EL (cell line): Measurements from ENCODE around the gene GOLT1A.

Experiments
- DNase-seq: peaks from one replicate; pipeline ENCODE4 v3.0.0-alpha.2; 2016

Gene GOLT1A, protein sequence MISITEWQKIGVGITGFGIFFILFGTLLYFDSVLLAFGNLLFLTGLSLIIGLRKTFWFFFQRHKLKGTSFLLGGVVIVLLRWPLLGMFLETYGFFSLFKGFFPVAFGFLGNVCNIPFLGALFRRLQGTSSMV

DNA sequence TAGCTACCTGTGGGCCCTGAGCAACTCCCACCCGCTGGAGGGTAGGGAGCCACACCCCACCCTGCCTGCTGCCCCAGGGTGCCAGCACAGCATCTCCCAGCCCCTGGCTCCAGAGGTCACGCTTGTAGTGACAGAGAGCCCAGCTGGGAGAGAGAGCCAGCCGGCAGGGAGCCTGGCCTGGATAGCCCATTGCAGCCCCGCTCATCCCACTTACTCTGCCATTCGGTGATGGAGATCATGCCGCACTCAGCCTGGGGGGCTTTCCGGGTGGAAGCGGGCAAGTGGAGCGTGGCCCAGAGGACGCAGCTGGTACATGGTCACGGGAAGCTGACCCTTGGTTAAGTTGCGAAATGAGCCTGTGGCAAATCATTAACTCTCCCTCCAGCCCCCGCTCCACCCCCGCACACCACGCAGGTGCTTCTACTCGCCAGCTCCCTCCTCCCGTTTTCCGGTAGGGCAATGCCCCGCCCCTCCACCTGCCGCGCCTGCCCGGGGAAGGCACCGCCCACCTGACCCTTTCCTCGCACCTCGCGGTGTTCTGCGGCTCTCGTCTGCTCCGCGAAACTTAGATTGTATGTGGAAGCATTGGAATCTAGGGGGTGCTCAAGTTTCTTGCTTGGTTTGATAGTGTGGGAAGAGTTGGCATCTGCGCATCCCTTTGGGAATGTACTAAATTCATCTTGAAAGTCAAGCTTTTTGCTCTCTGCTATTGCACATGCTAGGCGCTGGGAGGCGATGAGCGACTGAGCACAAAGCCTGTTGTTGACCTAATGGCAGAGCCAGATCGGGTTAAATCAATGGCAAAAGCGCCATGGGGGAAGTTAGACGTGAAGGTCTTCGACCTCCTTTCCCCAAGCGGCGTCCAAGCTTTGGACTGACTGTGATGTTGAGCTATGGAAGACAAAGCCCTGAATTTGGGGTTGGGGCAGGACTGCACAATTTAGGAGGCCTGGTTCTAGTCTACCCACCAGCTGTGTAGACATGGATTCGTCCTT is at the start of gene GOLT1A:
GOLT1A (minus strand) TSS at position 321 of the 995 bp plus-strand sequence; CDS start at position 239, 82 bp downstream.
- peak; percentile 86 for DNase-seq

GRCh38 chr1:204263254-204263910 is 49.6 kb upstream of the GOLT1A start:
- DNase-seq: no peak

DNA sequence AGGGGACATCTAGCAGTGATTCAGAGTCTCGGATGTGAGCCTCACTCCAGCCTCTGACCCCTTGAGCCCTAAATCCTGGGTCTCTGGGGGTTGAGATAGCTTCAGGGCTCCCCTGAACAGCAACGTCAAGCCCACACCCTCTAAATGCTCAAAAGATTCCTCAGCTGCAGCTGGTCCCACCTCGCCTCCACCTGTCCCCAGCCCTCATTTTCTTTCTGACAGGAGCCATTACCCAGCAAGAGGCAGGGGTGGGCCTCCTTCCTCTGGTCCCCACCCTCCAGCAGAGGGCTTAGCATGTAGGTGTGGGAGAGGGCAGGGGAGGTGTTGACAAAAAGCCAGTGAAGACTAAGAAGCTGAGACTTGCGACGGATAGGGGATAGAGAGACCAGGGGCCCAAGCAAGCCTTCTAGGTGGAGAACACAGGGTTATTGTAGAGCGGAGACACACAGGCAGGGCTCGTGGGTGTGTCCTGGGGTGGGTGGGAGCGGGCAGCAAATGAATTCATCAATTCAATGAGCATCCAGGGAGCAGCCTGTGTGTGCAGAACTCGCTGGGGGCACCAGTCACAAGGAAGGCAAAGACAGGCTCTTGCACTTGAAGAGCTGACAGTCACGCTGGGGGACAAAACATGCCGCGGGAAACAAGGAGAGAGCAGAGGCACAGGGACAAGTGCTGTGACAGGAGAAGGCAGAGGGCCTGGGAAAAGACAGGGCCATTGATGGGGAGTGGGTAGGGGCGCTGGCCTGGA is 48.9 kb upstream of the GOLT1A start:
- no peak for DNase-seq

DNA sequence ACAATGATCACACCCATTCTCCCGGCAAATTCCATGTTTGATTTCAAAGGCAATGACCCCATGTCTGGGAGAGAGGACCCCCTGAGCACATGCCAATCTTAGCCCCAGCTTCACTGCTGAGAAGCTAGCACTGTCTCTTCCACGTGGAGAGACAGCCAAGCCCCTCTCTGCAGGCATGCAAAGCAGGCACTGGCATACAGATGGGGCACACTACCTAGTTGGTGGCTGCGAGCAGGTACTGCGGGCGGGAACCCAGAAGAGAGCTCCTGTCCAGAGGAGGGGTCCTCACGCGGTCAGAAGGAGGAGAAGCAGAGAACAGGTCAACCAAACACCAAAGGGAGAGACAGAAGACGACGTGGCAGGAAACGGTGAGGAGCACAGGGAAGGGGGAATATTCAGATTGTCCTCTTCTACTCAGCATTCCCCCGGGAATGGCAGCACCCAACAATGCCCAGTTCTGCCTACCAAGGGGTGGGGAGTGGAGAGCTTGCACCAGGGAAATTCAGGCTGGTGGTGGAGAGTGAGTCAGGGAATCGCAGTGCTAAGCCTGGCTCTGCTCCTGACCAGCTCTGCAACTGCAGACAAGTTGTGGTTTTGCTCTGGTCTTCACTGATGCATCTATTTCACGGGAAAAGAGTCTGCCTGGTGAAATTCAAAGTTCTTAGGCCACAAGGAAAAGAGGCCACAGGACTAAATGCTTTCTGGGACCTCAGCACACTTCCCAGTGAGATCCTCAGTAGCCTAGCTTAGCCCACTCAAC is 48.1 kb upstream of the GOLT1A start:
- DNase-seq: peak; percentile 54

DNA sequence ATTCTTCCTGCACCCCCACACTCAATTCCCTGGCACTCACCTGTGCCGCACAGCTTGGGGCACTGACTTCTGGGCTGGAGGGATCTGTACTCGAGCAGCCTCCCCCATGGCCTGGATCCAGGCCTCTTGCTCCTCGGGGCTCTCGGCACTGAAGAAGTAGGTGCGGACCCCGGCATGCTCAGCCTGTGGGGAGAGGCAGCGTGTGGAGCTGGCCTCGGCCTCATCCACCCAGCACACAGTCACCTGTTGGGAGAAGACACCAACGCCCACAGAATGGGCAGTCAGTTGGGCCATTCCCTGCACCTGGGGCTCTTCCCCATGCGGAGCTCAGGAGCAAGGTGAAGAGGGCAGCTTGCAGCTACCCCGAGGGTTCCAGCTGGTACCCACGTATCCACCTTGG is 47.5 kb upstream of the GOLT1A start:
- DNase-seq: no peak

DNA sequence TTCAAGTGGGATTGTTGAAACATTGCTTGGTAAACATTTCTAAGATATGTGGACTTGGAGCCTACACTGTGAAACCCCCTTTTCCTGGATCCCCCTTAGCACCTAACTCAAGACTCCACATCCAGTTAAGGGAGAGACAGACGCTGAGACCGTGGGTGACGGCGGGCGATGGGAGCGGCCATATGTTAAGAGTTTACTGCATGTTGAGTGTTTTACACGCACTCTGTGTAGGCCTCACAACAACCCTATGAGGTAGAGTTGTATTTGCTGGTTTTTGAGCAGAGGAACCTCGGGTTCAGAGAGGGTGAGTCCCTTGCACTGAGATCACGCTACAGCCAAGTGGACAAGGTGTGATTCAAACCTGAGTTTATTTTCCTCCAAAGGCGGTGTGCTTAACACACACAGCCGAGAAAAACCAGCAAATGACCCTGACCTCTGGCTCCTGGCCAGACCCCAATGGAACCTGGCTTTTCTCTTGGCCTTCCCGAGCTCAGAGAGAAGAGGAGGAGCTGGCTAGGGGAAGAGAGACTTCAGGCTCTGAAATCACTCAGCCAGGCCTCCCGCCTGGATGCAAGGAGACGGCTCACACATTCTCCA is 46.9 kb upstream of the GOLT1A start:
- DNase-seq: no peak

DNA sequence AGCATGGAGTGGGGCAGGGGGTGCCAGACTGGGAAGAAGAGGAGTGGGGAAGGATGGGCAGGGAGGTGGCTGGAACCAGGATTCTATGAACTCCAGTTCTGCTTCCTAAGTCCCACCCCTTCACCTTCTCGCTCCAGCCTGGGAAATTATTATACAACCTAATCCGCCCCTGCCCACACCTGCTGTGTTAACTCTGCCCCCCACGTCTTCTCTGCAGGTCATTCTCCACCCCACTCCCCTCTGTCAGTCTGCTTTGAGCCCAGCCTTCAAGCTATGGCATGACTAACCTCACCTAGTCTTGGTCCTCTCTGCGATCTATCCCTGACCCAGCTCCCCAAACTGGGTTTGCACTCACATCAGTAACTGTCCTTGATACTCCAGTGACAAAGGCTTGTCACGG is 46.0 kb upstream of the GOLT1A start:
- no peak for DNase-seq

GRCh38 chr1:204259196-204259595 is 45.4 kb upstream of the GOLT1A start:
- DNase-seq: no peak

DNA sequence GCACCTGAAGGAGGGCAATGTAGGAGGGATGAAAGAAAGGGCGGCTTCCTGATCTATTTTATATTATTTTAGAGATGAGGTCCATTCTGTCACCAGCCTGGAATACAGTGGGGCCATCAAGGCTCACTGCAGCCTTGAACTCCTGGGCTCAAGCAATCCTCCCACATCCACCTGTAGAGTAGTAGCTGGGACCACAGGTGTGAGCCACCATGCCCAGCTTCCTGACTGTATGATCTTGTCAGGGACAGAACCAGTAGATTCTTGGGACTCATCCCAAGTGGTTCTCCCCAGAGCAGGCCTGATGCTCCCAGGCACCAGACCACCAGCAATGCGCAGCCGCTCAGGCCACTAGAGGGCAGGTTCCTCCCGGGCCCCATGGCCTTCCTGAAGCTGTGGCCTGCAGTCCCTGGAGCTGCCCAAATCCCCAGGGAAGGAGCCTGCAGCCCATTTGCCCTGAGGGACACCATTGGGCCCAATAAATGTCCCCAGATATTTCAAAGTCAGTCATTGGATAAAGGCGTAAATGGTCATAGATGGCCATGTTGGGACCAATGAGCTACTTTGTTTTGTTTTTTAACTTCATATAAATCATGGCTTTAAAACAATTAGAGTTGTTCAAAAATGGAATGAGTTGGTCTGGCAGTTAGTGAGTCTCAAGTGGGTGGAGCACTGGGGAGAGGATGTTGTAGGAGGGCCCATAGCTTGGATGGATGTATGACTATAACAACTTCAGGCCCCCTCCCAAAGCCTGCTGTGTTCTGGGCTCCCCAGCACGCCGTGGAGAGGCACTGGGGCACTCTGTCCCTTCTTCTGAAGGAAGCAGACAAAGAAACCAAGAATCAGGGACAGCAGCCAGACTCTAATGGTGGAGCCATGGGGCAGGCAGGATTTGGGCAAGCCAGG is 44.7 kb upstream of the GOLT1A start:
- DNase-seq: peak; percentile 74

- DNase-seq: no peak
Measured at GRCh38 chr1:204257446-204257845, 43.7 kb upstream of the GOLT1A start.

GRCh38 chr1:204256531-204256930 is 42.7 kb upstream of the GOLT1A start:
- DNase-seq: no peak

DNA sequence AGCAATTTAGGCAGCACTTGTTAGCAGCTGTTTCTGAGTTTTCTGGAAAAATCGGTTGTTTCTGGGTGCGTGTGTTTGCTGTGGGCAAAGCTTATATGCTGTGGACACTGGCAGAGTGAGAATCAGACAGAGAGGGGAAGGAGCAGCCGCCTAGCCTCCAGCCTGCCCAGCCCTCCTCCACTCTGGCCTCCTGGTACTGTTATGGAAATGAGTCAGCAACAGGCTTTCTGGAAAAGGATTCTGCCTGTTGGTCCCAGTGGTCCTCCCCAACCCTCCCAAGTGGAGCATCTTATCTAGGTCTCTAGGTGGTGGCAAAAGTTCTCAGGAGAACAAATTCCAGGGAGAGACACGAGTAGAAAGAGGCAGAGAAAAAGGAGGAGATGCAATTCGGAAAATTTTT is 42.2 kb upstream of the GOLT1A start:
- peak; percentile 38 for DNase-seq

DNA sequence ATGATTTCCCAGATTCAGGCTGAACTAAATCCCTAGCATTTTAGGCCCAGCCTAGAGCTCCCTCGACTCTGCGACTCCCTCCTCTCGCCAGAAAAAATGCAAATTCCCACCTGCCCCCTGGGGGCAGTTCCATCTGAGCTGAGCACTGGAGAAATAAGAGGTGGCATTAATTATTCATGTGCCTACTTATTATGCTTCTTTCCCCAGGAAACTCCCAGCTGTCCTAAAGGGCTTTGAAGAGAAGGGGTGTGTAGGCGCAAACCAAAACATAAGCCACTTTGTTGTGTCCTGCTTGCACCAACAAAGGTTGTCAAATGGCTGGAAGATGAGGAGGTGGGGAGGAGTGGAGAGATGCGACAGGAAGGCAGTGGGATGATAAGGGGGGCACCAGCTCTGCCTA is 41.4 kb upstream of the GOLT1A start:
- DNase-seq: no peak

GRCh38 chr1:204254031-204254661 is 40.4 kb upstream of the GOLT1A start:
- peak; percentile 78 for DNase-seq

GRCh38 chr1:204251926-204252689 is 38.3 kb upstream of the GOLT1A start:
- DNase-seq: no peak

DNA sequence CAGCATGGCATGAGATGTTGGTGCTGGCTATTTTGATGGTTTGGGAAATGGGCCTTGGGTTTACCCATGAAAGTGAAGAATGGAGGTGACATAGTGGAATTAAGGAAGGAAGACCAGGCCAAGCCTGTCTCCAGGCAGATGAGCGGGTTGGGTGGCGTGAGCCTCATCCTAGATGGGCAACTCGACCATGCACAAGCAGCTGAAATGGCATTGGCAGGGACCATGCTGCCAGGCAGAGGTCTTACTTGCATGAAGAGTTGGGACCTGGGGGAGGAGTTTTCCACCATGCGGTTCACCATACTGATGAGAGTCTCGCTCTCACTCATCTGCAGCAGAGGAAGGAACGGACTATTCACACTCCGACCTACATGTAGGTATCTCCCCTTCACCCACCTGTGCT is 37.5 kb upstream of the GOLT1A start:
- DNase-seq: no peak

- no peak for DNase-seq
Measured at GRCh38 chr1:204250428-204251030, 36.7 kb upstream of the GOLT1A start.

DNA sequence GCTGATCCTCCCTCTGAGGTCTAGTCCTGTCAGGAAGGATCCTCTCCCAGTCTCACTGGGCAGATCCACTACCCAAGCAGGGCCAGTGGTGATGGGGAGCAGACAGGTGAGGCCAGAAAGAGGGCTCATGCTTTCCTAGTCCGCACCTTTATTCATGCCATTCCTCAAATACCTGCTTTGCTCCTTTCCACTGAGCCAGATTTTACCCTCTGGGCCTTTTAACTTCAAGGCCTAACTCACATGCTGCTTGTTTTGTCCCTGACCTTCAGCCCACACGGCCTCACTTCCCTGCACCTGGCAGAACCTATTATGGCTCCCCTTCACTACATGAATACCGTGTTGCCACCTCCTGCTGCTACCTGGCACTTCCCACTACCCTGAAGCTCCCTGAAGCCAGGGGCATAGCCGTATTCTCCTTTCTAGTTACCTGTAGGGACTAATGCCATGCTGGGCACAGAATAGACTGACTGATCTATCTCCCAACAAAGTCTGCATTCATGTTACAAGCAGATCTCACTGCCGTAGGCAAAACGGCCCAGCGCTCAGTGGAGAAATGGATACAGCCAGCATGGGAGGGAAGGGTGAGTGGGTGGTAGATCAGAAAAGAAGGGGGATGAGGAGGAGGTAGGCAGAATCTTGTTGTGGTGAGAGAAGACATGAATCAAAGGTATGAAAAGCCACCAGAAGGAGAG is 36.1 kb upstream of the GOLT1A start:
- DNase-seq: no peak
